Activated B cell treated with CpG ODN at 0.5 μM for 24 hours (primary cell): Measurements from ENCODE around the gene ASB7. TPM values are rescaled to one million over a fixed set of nuclear protein-coding genes. Genes with fewer than 3 reads are reported as not detected.

Source experiments
- ATAC-seq: fragments of 200-7000 bp; cut with Tn5 transposase; one replicate; pipeline ENCODE4 v1.10.0; 2021; ENCODE audit warnings: low read depth, mild to moderate bottlenecking, moderate library complexity
- CTCF ChIA-PET: fragments of 350-600 bp; sonication (Branson Sonifier 250); formaldehyde crosslinking; loops from one replicate; lab custom pipeline; 2021; ENCODE audit warnings: antibody characterized with exemption; lab: Charles Lee
- POLR2A ChIA-PET: fragments of 350-600 bp; sonication (Branson Sonifier 250); formaldehyde crosslinking; loops from one replicate; lab custom pipeline; 2021; ENCODE audit warnings: antibody characterized with exemption; lab: Charles Lee
- DNase-seq: peaks from one replicate; pipeline ENCODE4 v3.0.0; 2022
- H3K27ac Mint-ChIP-seq: one replicate; pipeline ENCODE4 v1.8.0; 2020; ENCODE audit warnings: mixed read lengths
- H3K27me3 Mint-ChIP-seq: one replicate; pipeline ENCODE4 v1.8.0; 2021; ENCODE audit warnings: mixed read lengths
- H3K36me3 Mint-ChIP-seq: one replicate; pipeline ENCODE4 v1.8.0; 2021; ENCODE audit warnings: low read depth, mixed read lengths
- H3K4me1 Mint-ChIP-seq: one replicate; pipeline ENCODE4 v1.8.0; 2021; ENCODE audit warnings: mixed read lengths
- H3K4me3 Mint-ChIP-seq: one replicate; pipeline ENCODE4 v1.8.0; 2020; ENCODE audit warnings: mild to moderate bottlenecking, mixed read lengths
- H3K9me3 Mint-ChIP-seq: one replicate; pipeline ENCODE4 v1.8.0; 2020; ENCODE audit warnings: mixed read lengths
- CTCF ChIP-seq: fragments of 200-600 bp; IDR thresholded peaks from one replicate; pipeline ENCODE4 v1.8.0; 2022; ENCODE audit warnings: antibody characterized with exemption, mild to moderate bottlenecking
- intact Hi-C: fragments of 100-400 bp; cut with micrococcal nuclease; formaldehyde crosslinking; loops from one replicate; pipeline ENCODE4 v1.15.1; 2024
- total RNA-seq: library from RNA; stranded (reverse); gene quantifications from 2 replicates; pipeline ENCODE4 v1.2.3, GENCODE V29; 2022

Gene ASB7
- total RNA-seq, 1 donor from 2014 or later = 21.3 TPM

GRCh38 chr15:100686021-100686724, 83.8 kb downstream of the ASB7 start:
- ATAC-seq (no peak), DNase-seq (no peak)
- intact Hi-C loops = no loop called here
- Mint-ChIP-seq H3K9me3 (peaks cover 5% of the 10 kb centered on the region), H3K4me3 (no peak overlapping the region), H3K27ac (no peak overlapping the region), H3K4me1 (no peaks in the 10 kb centered on the region), H3K36me3 (no peaks in the 10 kb centered on the region), H3K27me3 (peaks cover 5% of the 10 kb centered on the region)
- ChIA-PET POLR2A (no interaction called here), CTCF (no interaction called here)
- TF ChIP-seq CTCF = no peak

DNA sequence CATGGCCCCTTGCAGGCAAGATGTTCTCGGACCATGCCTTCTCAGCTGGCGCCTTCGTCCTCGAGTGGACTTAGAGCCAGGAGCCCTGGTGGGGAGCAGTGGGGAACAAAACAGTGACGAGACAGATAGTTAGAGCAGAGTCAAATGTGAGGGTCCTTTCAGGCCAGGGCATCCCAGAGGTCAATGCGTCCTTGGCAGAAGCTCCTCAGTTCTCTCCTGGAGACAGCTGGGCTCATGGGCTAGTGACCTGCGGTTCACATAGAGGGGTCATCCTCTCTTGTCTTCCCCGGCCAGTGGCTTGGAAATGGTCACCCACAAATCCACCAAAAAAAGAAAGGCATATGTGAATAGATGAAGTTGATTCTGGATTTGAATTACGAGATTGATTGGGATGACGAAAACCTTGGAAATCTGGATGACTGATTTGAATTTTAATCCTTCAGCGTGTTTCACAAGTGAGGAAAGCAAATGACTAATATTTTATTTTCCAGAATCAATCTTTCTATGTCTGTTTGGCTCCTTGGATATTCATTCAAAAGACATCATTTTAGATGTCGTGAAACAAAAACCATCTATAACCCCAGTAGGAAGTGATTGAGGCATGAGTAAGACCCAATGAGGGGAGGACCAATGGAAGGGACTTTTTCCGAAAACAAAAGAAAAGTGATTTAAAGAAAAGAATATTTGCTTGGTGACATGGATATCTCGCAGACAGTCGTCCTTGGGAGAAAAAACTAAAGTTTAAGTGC, 84.5 kb downstream of the ASB7 start:
- Mint-ChIP-seq H3K9me3 (no peaks in the 10 kb centered on the region), H3K4me1 (no peaks in the 10 kb centered on the region), H3K4me3 (no peak overlapping the region), H3K27me3 (peaks cover 3% of the 10 kb centered on the region), H3K36me3 (no peaks in the 10 kb centered on the region), H3K27ac (no peak overlapping the region)
- CTCF ChIA-PET = no interaction called here
- DNase-seq (no peak), ATAC-seq (no peak)
- TF ChIP-seq CTCF = no peak
- intact Hi-C loops = no loop called here
- POLR2A ChIA-PET = no interaction called here

GRCh38 chr15:100687582-100688141, 85.3 kb downstream of the ASB7 start:
- ChIA-PET POLR2A (no interaction called here), CTCF (interaction anchor here (0.8 kb wide), 1 partner anchor 9 kb away, joined by 3 read pairs; no protein-coding TSS in a partner anchor)
- DNase-seq (no peak), ATAC-seq (no peak)
- Mint-ChIP-seq H3K27me3 (no peaks in the 10 kb centered on the region), H3K9me3 (no peaks in the 10 kb centered on the region), H3K4me3 (no peak overlapping the region), H3K27ac (no peak overlapping the region), H3K4me1 (no peaks in the 10 kb centered on the region), H3K36me3 (no peaks in the 10 kb centered on the region)
- no peak for TF ChIP-seq CTCF
- intact Hi-C loops = no loop called here

- no peak for DNase-seq
- no peak for ATAC-seq
- Mint-ChIP-seq H3K9me3 (no peaks in the 10 kb centered on the region), H3K27ac (no peak overlapping the region), H3K27me3 (no peaks in the 10 kb centered on the region), H3K36me3 (no peaks in the 10 kb centered on the region), H3K4me3 (no peak overlapping the region), H3K4me1 (no peaks in the 10 kb centered on the region)
- intact Hi-C loops = no loop called here
- TF ChIP-seq CTCF = no peak
- POLR2A ChIA-PET = no interaction called here
- CTCF ChIA-PET = interaction anchor here (0.8 kb wide), 1 partner anchor 8 kb away, joined by 3 read pairs; no protein-coding TSS in a partner anchor
Measured at GRCh38 chr15:100688549-100689120, 86.2 kb downstream of the ASB7 start.
